Stimulated activated CD8-positive, alpha-beta memory T cell treated with anti-CD3 and anti-CD28 coated beads, Interleukin-2, amount 100 ng/mL, for 48 hours (primary cell): ENCODE data around the gene TRIP10.

Source experiments
- DNase-seq, 2 donors: peaks; one replicate each; pipeline ENCODE4 v3.0.0-alpha.2; 2020; ENCODE audit warnings: low read depth in 2 of 2

TRIP10 gene

DNA sequence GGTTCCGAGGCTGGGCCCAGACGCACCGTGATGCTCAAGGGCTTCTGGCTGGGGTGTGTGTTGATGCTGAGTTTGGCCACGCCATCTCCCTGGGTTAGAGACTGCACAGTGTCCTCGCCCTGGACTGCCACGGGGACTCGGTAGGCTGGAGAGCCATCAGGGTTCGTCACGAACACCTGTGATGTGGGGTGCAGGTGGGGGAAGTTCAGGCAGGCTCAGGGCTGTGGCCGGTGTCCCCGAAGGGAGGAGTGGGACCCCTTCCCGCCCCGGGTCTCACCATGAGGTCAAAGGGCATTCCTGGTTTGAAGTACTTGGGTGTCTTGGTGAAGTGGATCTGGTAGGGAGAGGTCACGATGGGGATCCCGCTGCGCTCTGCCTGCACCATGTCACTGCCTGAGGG is 27.2 kb upstream of the TRIP10 start:
- no peak for DNase-seq

DNA sequence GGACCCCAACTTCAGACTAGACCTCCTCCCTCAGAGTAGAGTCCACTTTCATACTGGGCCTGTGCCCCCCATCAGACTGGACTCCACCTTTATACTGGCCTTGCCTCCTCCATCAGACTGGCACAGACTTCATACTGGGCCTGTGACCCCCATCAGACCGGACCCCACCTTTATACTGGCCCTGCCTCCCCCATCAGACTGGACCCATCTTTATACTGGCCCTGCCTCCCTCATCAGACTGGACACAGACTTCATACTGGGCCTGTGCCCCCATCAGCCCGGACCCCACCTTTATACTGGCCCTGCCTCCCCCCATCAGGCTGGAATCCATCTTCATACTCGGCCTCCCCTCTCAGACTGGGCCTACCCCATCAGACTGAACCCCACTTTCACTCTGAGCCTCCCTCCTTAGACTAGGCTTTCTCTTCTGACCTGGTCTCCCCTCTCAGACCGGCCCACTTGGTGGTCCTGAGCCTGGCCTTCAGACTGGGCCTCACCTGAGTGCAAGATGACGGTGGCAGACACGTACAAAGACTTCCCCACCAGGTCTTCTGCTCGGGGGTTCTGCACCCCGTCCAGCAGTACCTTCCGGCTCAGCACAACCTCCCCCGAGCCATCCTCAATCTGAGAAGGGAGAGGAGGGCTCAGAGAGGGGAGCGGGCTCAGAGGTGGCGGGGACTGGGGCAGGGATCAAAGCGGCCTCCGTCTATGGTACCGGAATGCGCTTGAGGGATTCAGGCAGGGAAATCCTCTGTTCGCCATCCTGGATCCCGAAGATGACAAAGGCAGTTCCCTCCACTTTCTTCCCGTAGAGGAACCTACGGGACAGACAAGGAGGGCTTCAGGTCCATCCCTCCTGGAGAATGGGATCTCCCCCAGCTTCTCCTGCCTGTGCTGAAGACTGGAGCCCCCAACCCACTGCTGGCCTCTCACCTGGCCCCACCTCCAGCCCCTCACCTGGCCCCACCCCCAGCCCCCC is 26.5 kb upstream of the TRIP10 start:
- no peak for DNase-seq

DNA sequence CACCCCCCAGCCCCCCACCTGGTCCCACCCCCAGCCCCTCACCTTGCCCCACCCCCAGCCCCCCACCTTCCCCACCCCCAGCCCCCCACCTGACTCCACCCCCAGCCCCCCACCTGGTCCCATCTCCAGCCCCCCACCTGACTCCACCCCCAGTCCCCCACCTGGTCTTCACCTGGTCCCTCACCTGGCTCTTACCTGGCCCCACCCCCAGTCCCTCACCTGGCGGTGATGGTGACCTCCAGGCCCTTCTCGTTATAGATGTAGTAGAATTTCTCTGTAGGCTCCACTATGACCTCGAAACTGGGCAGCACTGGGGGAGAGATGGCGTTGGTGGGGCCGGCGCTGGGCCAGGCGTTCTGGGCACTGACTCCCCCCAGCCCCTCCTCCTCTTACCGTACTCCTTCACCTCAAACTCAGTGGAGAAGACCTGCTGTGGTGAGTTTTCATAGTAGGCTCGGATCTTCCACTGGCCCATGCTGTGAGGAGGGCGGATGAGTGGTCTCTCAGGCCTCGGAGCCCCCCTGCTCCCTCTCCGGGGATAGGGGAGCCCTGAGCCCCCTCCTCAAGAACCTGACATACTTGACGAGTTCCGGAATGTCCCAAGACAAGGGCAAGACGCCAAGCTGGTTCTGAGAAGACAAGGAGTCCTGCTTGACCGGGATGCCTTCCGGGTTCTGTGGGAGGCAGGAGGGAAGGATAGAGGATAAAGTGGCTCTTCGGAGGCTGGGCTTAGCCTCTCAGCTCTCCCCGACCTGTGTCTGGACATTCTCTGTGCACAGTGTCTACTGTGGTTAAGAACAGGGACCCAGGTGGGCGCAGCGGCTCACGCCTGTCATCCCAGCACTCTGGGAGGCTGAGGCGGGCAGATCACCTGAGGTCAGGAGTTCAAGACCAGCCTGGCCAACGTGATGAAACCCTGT is 25.4 kb upstream of the TRIP10 start:
- DNase-seq = no peak

DNA sequence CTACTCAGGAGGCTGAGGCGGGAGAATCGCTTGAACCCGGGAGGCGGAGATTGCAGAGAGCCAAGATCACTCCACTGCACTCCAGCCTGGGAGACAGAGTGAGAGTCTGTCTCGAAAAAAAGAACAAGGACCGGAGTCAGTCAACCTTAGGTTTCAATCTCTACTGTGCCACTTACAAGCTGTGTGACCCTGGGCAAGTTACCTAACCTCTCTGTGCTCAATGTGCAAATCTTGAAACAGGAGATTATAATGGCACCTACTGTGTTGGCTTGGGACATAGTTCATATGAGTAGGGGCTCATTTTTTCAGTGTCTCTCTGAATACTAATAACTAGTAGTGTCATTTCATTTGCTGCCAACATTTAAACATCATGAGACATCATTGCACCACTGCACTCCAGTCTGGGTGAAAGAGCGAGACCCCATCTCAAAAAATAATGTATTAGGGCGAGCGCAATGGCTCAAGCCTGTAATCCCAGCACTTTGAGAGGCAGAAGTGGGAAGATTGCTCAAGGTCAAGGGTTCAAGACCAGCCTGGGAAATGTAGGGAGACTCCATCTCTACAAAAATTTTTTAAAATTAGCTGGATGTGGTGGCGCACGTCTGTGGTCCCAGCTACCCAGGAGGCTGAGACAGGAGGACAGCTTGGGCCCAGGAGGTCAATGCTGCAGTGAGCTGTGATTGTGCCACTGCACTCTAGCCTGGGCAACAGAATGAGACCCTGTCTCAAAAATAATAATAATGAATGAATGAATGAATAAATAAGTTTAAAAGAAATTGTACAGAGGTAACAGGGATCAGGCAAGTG is 24.5 kb upstream of the TRIP10 start:
- no peak for DNase-seq

DNA sequence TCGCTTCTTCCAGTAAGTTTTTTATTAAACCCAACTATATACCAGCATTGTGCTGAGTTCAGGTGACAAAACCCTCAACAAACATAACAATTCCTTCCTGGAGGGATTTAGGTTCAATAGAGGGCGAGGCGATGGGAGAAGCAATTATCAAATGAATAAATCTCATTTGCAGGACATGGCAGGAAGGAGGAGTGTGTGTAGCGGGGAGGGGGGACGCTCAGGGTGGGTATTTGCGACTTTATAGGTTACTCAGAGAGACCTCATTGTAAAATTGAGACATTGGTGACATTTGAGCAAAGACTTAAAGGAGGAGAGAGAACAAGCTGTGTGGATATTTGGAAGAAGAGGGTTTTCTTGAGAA is 22.9 kb upstream of the TRIP10 start:
- DNase-seq = no peak

DNA sequence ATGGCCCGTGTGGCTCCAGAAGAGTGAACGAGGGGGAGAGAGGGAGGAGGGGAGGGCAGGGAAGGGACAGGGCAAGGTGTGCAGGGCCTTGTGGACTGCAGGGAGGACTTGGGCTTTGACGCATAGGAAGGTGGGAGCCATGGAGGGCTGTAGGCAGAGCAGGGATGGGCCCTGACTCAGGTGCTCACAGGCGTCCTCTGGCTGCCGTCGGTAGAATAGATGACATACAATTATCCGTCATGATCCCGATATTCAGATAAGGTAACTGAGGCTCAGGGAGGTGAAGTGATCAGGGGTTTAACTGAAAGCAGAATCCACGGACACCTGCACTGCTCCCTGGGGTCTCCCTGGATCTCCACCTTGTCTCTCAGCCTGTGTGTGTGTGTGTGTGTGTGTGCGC is 22.4 kb upstream of the TRIP10 start:
- DNase-seq = no peak

DNA sequence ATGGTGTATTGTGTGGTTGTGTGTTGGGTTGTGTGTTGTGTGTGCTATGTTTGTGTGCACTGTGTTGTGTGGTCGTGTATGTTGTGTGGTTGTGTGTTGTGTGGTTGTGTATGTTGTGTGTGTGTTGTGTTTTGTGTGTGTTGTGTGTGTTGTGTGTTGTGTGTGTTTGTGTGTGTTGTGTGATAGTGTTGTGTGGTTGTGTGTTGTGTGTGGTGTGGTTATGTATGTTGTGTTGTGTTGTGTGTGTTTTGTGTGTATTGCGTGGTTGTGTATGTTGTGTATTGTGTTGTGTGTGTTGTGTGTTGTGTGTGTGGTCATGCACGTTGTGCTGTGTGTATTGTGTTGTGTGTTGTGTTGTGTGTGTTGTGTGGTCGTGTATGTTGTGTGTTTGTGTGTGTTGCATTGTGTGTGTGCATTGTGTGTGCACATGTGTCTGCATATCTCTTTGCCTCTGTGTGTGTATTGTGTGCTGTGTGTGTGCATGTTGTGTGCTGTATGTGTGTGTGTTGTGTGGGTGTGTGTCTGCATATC is 22.0 kb upstream of the TRIP10 start:
- DNase-seq = no peak

DNA sequence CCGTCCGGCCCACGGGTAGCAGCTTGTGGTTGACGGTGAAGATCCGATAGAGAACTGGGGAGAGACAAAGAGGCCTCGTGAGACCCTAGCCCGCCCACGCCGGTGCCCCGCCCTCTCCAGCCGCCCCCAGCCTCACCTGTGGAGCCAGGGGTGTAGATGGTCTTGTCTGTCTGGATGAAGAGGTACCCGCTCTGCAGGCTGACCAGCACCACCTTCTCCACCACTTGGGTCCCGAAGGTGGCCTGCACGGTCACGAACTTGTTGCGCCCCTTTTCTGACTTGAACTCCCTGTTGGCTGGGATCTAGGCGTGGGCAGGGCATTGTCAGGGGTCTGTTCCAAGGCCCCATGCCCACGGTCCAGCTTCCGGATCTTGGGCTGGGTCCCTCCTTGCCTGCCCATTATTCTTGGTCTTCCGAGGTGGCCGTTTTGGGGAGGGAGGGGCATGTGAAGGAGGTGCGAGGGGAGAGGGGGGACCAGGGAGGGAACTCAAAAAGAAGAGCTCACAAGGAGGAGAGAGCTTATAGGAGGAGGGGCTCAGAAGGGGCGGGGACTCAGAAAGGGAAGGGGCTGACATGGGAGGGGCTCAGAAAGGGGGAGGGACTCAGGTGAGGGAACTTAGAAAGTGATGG is 21.3 kb upstream of the TRIP10 start:
- no peak for DNase-seq

DNA sequence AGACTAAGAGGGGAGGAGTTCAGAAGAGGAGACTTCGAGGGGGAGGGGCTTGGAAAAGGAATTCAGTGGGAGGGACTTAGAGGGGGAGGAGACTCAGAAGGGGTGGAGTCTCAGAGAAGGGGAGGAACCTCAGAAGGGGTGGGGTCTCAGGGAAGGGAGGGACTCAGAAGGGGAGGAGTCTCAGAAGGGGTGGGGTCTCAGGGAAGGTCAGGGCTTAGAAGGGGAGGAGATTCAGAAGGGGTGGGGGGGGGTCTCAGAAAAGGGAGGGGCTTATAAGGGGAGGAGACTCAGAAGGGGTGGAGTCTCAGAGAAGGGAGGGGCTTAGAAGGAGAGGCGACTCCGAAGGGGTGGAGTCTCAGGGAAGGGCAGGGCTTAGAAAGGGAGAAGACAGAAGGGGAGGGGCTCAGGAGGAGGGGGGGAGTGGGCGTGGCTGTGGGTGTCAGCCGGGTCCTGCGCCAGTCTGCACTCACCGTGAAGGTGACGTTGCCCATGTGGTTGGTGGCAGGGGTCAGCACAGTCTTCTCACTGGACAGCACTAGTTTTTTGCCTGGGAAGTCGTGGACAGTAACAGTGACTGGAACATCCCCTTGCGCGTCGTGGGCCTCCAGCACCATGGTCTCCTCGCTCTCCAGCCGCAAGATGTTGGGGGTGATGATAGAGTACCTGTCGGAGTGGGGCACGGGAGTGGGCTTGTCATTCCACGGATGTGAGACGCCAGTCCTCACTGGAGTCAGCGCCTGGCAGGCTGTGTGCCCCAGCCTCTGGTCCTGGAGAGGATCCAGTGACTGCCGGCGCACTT is 20.5 kb upstream of the TRIP10 start:
- DNase-seq = no peak

DNA sequence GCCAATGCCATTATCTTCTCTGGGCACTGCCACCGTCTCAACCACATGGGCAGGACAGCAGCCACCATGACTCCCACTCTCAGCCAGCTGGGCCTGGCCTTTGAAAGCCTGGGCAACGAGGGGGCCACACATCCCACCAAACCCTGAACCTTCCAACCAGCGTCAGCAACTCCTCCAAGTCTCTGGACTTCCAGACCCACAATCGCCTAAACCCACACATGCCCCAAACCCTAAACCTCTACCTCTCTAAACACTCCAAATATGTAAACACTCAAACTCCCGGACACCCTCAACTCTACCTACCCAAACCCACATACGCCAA is 20.0 kb upstream of the TRIP10 start:
- no peak for DNase-seq

DNA sequence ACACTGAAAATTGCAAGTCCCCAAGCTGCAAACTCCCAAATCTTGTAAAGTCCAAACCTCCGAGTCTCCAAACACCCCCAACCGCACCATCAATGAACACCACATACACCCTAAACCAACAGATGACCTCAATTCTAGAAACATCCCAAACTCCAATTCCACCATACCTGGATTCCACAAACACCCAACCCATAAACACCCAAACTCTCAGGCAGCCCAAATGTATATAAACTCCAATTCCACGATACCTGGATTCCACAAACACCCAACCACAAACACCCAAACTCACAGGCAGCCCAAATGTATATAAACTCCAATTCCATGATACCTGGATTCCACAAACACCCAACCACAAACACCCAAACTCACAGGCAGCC is 19.5 kb upstream of the TRIP10 start:
- DNase-seq = no peak

DNA sequence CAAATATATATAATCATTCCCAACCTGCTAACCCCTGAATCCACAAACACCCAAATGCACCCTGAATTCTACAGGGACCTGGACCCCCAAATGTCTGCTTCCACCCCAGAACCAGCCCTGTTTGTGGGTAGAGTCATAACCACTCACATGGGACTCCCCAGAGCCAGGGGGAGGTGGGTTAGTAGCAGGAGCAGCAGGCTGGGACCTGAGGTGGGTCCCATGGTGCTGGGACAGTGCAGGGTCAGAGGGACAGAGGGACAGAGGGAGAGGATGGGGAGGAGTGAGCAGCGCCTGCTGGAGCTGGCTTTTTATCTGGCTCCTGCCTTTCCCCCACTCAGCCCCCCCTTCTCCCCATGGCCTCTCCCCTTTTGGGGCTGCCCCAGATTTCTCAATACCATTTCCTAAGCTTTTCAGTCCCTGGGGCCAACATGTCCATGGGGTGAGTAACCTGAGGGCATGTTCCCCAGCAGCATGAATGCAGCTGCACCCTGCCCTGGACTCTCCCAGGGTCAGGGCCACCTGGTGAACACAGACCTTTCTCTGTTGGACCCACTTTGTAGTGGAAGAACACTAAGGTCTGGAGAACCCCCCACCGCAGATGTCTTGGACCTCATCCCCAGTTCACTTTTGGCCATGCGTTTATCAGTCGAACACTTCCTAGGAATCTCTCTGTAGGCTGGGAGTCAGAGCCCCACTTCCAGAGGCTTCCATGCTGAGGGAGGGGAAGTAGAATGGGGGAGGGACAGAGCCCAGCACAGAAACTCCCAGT is 18.9 kb upstream of the TRIP10 start, which contains the start of gene C3:
C3 (minus strand) TSS at position 282 of the 769 bp plus-strand sequence; CDS start at position 221, 61 bp downstream.
- no peak for DNase-seq

DNA sequence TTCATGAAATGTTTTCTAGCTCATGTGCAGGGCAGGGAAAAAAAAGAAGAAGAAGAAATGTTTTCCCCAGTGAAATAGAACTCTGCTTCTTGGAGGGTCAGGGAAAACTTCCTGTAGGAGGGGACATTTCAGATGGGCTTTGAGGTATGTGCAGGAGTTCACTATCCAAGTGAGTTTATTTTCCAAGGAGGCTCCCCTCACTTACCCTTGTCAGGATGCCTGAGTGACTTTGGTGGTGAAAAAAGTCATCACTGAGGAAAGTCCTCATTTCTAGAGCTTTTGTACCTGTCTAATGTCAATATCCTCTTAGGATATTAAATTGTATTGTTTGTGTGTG is 18.4 kb upstream of the TRIP10 start:
- no peak for DNase-seq

DNA sequence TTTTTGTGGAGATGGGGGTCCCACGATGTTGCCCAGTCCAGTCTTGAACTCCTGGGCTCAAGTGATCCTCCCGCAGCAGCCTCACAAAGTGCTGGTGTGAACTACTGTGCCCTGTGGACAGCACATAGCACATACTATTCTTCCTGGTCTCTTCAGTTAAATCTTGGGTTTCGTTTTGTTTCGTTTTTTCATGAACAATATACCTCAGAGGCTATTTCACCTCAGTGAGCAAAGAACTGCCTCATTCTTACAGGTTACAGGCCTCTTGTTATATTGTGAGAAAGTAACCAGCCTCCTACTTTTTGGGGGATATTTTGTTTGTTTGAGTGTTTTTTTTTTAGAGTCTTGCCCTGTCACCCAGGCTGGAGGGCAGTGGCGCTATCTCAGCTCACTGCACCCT is 17.7 kb upstream of the TRIP10 start:
- no peak for DNase-seq

DNA sequence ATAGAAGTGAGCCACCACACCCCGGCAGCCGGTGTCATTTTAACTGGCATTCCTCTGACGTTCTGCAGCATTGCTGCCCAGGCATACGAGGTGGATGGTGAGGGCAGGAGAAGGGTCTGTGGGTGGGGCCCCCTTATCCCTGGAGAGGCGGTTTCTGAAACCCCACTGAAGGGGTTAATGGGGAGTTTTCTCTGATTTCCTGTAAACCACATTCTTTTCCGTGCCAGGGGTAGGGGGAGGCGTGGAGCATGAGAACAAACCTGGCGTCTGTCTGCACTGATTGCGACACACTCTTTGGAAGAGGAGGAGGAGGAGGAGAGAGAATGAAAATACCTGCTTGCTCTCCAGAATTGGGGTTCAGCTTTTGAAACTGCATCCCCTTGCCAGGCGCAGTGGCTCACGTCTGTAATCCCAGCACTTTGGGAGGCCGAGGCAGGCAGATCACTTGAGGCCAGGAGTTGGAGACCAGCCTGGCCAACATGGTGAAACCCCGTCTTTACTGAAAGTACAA is 16.3 kb upstream of the TRIP10 start:
- no peak for DNase-seq

DNA sequence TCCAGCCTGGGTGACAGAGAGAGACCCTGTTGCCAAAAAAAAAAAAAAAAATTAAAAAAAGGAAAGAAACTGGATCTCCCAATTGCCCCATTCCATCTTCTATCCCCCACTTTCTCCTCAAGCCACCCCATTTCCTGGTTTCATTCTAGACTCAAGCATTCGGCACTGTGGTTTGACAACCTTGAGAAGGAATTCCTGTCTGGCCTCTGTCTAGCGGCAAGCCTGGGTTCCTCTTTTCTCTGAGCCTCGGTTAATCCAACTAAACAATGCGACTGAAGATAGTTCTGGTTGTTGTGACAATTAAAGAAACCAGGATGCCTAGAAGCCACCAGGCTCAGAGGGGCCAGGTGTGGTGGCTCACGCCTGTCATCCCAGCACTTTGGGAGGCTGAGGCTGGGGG is 15.7 kb upstream of the TRIP10 start:
- no peak for DNase-seq

DNA sequence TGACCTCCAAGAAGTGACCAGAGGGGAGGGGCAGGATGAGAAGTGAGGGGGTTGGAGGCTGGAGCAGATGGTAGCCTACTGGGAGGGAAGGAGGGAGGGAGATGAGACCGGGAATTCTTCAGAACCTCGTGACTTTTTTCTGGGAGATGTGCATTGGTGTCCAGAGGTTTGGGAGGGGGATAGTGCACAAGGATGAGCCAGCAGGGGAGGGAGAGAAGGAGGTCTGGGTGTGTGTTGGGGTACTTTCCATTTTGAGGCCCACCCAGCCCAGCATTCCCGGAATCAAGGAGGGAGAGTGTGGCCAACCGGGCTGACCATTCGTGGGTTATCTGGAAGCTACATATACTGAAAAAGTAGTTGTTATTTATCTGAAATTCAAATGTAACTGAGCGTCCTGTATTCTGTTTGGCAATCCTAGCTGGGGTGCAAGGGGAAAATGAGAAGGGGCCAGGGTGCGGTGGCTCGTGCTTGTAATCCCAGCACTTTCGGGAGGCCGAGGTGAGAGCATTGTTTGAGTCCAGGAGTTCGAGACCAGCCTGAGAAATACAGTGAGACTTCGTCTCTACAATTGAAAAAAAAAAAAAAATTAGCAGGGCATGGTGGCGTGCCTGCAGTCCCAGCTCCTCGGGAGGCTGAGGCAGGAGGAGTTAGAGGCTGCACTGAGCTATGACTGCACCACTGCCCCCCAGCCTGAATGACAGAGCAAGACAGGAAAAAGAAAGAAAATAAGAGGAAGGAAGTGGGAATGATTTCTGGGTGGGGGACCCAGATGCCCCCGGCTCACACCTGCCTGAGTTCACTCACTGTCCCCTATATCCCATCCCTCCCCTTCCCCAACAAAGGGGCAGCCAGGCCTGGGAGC is 14.6 kb upstream of the TRIP10 start:
- no peak for DNase-seq

DNA sequence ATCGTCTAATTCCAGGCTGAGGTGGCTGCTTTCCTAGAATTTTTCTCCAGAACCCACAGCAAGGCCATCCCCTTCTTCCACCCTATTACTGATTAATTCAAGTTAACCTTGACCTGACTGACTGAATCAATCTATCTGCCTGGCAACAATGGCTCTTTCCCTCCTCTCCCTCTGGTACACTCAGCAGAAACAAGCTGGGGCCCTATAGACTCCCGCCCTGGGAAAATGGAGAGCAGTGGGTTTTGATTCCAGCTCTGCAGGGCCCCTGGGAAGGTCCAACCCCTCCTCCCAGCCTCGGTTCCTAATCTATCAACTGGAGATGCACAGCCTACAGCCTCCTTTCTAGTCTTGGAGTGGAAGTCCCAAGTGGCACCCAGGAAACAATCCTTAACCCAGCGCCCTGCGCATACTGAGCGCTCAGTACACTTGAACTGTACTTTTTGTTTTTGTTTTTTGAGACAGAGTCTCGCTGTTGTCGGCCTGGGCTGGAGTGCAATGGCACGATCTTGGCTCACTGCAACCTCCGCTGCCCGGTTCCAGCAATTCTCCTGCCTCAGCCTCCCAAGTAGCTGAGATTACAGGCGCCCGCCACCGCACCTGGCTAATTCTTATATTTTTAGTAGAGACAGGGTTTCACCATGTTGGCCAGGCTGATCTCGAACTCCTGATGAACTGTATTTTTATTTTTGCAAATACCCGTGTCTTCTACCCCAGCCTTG is 13.8 kb upstream of the TRIP10 start:
- DNase-seq = no peak
